GM12891 (cell line): Measurements from ENCODE around the gene PKNOX2.

Source experiments
- PAX5 ChIP-seq: IDR thresholded peaks from 2 replicates; pipeline ENCODE4 v1.6.1; 2011; ENCODE audit warnings: low read length, moderate library complexity, mild to moderate bottlenecking; ENCODE audit not compliant: insufficient read depth, severe bottlenecking
- POLR2A ChIP-seq: IDR thresholded peaks from 2 replicates; pipeline ENCODE4 v1.6.1; 2011; ENCODE audit warnings: low read depth, low read length, control low read depth
- POLR2AphosphoS5 ChIP-seq: IDR thresholded peaks from 2 replicates; pipeline ENCODE4 v1.6.1; 2011; ENCODE audit warnings: low read depth, low read length, control low read depth
- SPI1 ChIP-seq: IDR thresholded peaks from 2 replicates; pipeline ENCODE4 v1.6.1; 2011; ENCODE audit warnings: low read depth, low read length, control low read depth
- TAF1 ChIP-seq: IDR thresholded peaks from 2 replicates; pipeline ENCODE4 v1.6.1; 2011; ENCODE audit warnings: low read depth, low read length, control low read depth

GRCh38 chr11:125280646-125281045 lies 116.1 kb downstream of the PKNOX2 start:
- TF ChIP-seq POLR2A (no peak), TAF1 (no peak), POLR2AphosphoS5 (no peak), SPI1 (no peak), PAX5 (no peak)
